GM19324 (cell line): ENCODE results near the gene COX6B2.
A peak's percentile ranks its signal among the peaks of the same experiment; 100 is the strongest.
"Not testable (repeated sequence)": the region's sequence is repeated elsewhere in the genome, so short reads cannot be mapped to it uniquely, and the experiment has no call there.

Experiments
- ATAC-seq: cut with Tn5 transposase; IDR thresholded peaks from one replicate; pipeline ENCODE4 v1.9.1; 2021; ENCODE audit warnings: mild to moderate bottlenecking, moderate library complexity; ENCODE audit not compliant: unreplicated experiment, low FRiP score

Gene COX6B2

GRCh38 chr19:55345101-55345817 lies 9.3 kb downstream of the COX6B2 start:
- no peak for ATAC-seq

DNA sequence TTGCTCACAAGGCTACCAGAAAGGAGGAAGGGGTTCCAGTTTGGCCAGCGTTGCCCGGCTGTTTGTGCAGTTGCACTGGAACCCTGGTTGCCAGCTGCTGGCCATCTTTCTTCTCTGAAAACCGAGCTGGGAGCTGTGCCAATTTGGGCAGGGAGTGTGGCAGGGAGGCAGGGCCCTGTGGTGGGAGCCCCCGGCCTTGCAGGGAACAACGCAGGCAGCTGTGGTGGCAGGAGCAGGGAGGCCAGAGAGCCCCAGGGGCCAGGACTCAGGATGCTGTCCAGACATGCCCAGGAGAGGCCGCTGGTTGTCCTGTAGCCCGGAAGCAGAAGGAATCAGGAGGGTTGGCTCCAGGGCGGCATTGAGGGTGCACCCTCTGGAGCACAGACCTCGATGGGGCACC lies 10.1 kb downstream of the COX6B2 start:
- ATAC-seq: no peak

GRCh38 chr19:55341595-55342531 lies 12.7 kb downstream of the COX6B2 start:
- ATAC-seq: no peak

DNA sequence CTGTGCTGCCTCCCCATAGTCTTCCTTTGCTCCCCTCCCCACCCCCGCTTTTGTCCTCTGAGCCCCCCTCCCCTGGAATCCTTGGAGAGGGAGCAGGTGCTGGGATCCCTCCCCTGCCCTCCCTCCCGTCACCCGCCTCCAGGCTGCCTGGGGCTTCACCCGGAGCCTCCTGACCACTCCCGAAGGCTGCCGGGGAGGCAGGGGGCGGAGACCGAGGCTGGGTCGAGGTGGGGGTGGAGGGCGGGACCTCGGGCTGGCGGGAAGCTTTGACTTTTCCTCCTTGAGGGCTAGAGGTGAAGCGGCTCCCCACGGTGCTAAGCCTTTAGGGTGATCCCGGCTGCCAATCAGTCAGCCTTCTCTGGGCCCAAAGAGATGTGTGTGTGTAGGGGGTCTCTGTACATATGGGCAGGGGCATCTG lies 13.3 kb downstream of the COX6B2 start:
- no peak for ATAC-seq

DNA sequence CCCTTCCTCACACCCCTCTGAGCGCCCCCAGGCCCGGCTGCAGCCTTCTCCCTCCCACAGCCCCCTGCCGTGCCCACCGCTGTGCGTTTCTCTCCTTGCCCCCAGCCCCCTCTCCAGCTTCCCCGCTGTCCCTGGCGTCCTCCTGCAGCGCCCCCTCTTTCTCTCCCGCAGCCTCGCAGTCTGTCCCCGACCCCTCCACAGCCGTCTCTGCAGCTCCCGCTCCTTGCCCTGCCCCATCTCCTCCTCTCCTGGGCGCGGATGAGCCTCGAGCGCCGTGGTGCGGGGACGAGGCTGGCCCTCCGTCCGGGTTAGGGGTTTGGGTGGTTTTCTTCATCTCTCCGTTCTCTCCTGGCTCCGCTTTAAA lies 13.8 kb downstream of the COX6B2 start:
- no peak for ATAC-seq

GRCh38 chr19:55339889-55340783 lies 14.4 kb downstream of the COX6B2 start:
- no peak for ATAC-seq

- ATAC-seq: peak; percentile 90
Measured at GRCh38 chr19:55339105-55339888, 15.2 kb downstream of the COX6B2 start, which contains the start of gene KMT5C. Gene KMT5C, plus strand, starts transcription at chr19:55339876. Its CDS starts 2,061 bp downstream, at chr19:55341937.

- ATAC-seq: no peak
Measured at GRCh38 chr19:55336101-55336500, 18.4 kb downstream of the COX6B2 start.

GRCh38 chr19:55333870-55334269 lies 20.6 kb downstream of the COX6B2 start:
- ATAC-seq: no peak

DNA sequence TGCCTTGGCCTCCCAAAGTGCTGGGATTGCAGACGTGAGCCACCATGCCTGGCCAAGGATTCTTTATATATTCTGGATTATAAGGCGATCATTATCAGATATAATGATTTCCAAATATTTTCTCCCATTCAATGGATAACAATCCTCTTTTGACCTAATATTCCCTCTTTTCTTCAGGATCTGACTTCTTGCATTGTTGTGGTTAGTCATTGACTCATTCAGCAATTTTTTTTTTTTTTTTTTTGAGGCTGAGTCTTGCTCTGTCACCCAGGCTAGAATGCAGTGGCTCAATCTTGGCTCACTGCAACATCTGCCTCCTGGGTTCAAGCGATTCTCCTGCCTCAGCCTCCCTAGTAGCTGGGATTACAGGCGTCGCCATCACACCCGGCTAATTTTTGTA lies 24.7 kb downstream of the COX6B2 start:
- not testable (repeated sequence) for ATAC-seq

- ATAC-seq: not testable (repeated sequence)
Measured at GRCh38 chr19:55328774-55329318, 25.7 kb downstream of the COX6B2 start.

DNA sequence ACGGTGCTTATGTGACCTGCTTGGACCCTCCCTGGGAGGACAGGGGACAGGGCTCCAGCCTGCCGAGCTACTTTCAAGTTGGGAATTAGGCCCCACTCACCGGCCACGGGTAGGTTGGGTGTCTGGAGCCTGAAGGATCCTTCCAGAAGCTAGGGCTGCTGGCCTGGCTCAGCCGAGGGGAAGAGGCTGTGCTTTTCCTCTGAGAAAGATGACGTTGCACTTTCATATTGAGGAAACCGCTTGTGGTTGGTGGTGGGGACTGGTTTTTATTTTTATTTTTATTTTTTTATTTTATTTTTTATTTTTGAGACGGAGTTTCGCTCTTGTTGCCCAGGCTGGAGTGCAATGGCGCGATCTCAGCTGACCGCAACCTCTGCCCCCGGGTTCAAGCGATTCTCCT lies 29.3 kb downstream of the COX6B2 start, which contains the start of gene TMEM150B:
Gene TMEM150B, minus strand, starts transcription at position 170 of the 400 bp plus-strand sequence. CDS start 4,305 bp downstream, outside the sequence.
- no peak for ATAC-seq

DNA sequence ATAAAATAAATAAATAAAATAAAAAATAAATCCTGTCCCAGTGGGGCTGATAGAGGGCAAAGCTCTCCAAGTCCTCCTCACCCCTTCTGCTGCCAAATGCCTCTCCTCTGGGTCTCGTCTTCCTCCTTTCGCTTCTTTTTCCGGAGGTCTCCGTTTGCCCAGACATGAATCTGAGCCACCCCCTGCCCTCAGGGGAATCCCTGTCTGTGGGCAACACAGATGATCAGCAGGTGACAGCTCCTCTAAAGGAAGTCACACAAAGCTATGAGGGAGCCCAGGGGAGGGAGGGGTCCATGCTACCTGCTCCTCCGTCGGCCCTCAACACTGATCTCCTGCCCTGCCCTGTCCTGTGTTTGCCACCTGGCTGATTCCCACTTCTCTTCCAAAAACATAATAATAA lies 29.9 kb downstream of the COX6B2 start:
- no peak for ATAC-seq

- no peak for ATAC-seq
Measured at GRCh38 chr19:55322204-55322885, 32.2 kb downstream of the COX6B2 start.

DNA sequence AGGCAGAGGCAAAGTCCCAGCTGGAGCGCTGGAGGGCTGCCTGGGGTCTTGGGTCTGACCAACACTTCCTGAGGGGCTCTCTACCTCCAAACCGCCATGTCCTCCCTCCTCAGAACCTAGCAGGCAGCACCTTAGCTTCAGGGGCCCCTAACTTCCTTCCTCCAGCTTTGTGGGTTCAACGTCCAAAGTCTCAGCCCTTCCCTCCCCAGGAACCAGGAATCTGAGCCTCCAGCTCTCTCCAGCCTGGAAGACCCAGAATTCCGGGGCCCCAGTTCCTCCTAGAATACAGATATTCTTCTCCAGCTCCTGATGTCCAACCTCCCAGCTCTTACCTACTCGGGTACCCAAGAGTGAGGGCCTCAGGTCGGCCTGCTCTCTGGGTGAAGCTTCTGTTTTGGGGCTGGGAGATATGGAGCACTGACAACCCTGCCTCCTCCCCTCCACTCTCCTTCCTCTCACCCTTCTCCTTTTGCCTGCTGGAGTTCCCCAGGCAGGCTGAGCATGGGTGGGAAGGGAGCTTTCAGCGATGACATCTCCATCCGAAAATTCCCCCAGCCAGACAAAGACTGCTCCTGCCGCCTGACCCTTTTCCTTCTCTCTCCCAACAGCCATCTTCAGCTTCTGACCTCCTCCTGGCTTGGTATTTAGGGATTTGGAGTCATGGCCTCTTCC lies 32.9 kb downstream of the COX6B2 start:
- ATAC-seq: no peak

- ATAC-seq: no peak
Measured at GRCh38 chr19:55320844-55321419, 33.6 kb downstream of the COX6B2 start.

DNA sequence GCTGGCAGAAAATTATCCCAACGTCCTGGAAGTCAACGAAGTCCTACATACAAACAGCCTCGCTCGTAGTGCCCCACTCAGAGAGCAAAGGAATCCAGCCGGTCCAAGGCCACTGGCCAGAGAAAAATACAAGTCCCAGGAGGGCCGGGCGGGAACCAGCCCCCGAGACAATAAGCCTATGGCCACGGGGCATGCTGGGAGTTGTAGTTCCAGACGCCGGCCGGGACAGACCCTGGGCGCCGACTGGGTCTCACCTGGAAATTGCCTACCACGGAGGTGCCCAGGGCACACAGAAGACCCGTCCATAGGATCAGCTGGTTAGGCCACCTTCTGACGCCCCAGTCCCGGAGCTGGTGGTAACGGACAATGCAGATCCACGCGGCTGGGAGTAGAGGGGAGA lies 34.7 kb downstream of the COX6B2 start:
- no peak for ATAC-seq

- no peak for ATAC-seq
Measured at GRCh38 chr19:55316646-55317045, 37.9 kb downstream of the COX6B2 start.
